Measurements from ENCODE around the gene VASN. TPM values are rescaled to one million over a fixed set of nuclear protein-coding genes. Genes with fewer than 3 reads are reported as not detected.

The VASN gene
- total RNA-seq, 2 experiments from 2014 or later = not detected

DNA sequence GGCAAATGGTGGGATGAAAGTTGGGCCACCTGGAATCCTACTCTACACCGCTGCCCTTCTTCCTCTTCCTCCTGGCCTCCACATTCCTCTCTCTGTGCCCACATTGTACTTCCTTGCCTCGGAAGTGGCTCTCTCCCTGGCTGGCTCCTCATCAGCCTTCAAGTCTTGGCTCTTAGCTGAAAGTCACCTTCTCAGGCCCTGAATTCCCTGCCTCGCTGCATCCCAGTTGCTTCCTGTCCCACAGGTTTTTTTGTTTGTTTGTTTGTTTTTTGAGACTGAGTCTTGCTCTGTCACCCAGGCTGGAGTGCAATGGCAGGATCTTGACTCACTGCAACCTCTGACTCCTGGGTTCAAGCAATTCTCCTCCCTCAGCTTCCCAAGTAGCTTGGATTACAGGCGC, 18.0 kb upstream of the VASN start:
- no peak overlapping the region for H3K27ac Mint-ChIP-seq
- TF ChIP-seq, protein P1, sequence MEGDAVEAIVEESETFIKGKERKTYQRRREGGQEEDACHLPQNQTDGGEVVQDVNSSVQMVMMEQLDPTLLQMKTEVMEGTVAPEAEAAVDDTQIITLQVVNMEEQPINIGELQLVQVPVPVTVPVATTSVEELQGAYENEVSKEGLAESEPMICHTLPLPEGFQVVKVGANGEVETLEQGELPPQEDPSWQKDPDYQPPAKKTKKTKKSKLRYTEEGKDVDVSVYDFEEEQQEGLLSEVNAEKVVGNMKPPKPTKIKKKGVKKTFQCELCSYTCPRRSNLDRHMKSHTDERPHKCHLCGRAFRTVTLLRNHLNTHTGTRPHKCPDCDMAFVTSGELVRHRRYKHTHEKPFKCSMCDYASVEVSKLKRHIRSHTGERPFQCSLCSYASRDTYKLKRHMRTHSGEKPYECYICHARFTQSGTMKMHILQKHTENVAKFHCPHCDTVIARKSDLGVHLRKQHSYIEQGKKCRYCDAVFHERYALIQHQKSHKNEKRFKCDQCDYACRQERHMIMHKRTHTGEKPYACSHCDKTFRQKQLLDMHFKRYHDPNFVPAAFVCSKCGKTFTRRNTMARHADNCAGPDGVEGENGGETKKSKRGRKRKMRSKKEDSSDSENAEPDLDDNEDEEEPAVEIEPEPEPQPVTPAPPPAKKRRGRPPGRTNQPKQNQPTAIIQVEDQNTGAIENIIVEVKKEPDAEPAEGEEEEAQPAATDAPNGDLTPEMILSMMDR (IDR thresholded peaks at IDR 0.05) = no peak

DNA sequence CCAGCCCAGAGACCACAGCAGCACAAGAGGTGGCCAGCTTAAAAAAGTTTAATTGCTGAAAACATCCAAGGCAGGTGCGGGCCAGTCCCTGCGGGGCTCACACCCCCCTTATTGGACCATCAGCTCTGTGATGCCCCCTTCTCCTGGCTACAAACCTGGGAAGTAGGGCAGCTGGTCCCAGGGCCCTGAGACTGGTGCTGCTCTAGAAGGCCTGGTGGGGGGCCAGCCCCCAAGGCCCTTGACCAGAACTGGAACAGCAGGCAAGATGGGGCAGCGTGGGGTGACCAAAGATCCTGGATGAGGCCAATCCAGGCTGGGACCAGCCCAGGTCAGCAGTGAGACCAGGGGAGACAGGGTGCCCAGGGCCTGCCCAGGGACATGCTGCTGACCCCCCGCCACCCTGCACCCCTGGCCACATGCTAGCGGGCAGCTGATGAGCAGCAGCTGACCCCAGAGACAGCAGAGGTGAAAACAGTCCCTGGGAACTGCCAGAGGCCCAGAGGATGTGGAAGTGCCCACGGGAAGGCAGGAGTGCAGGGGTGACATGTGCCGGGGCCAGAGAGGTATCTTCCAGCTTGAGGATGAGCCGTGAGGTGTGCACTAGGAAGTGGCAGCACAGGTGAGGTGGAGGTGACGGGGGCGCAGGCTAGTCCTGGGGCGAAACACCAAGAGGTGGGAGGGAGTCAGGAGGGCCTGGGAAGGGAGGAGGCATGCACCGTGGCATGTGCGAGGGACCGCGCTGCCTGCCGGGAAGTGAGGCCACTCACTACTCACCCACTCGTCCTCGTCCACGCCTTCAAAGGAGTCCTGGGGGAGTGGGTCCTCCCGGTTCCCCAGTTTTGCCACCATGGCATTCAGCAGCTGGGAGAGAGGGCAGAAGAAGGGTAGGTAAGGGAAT, 16.9 kb upstream of the VASN start:
- ATAC-seq = no peak

More for the DNA sequence above, 18.0 kb upstream of the VASN start:
- intact Hi-C loops (cut with micrococcal nuclease) = loop anchor here (10.0 kb wide), 1 partner anchor 61 kb away; the partner anchor contains the start of gene CORO7
- Mint-ChIP-seq H3K36me3 (ENCODE audit: low read depth) (no peaks in the 10 kb centered on the region), H3K4me3 (no peak overlapping the region), H3K27me3 (no peaks in the 10 kb centered on the region), H3K9me3 (no peaks in the 10 kb centered on the region), H3K4me1 (ENCODE audit: low read depth) (peaks cover 11% of the 10 kb centered on the region)
- ChIA-PET POLR2A (interaction anchor here (0.8 to 1.6 kb wide), 2 partner anchors 12 to 52 kb away, joined by 3 to 7 read pairs; no protein-coding TSS in a partner anchor), CTCF (interaction anchor here (3.8 kb wide), 1 partner anchor 49 kb away, joined by 20 read pairs; no protein-coding TSS in a partner anchor)
- ATAC-seq (no peak), DNase-seq (no peak)

DNA sequence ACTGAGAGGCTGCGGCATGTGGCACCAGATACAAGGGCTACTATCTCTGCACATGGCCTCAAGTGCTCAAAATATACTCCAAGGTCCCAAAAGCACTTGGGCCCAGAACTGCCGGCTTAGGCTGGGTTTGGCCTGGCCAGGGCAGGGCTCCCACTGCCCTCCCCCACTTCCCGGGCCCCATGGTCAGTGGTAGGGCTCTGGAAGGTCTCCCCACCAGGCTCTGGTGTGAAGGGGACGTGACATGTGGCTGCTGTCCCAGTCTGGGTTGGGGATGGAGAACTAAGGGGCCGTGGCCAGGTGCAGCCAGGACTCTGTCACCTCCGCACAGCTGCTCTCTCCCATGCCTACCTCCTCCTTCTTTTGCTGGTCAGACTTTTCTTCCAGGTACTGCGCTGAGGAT, 14.8 kb upstream of the VASN start:
- no peaks in the 10 kb centered on the region for H3K9me3 Mint-ChIP-seq
- H3K27me3 Mint-ChIP-seq = no peaks in the 10 kb centered on the region
- CTCF ChIA-PET = interaction anchor here (1.1 kb wide), 1 partner anchor 65 kb away, joined by 5 read pairs; no protein-coding TSS in a partner anchor
- no peak overlapping the region for H3K4me3 Mint-ChIP-seq
- no peak for ATAC-seq
- H3K27ac Mint-ChIP-seq = no peak overlapping the region
- TF ChIP-seq, protein P1 (IDR thresholded peaks at IDR 0.05) = no peak
- POLR2A ChIA-PET = interaction anchor here (0.6 kb wide), 1 partner anchor 84 kb away, joined by 3 read pairs; the partner anchor contains the start of gene TFAP4
- no peak for DNase-seq
- peaks cover 1% of the 10 kb centered on the region for H3K4me1 Mint-ChIP-seq (ENCODE audit: low read depth)
- H3K36me3 Mint-ChIP-seq (ENCODE audit: low read depth) = peaks cover 7% of the 10 kb centered on the region
- intact Hi-C loops (cut with micrococcal nuclease) = loop anchor here (10.0 kb wide), 1 partner anchor 58 kb away; the partner anchor contains the start of gene CORO7

More for the DNA sequence above, 16.9 kb upstream of the VASN start:
- H3K27me3 Mint-ChIP-seq = no peaks in the 10 kb centered on the region
- POLR2A ChIA-PET = interaction anchor here (1.1 kb wide), 1 partner anchor 19 kb away, joined by 5 read pairs; no protein-coding TSS in a partner anchor
- no peak overlapping the region for H3K27ac Mint-ChIP-seq
- H3K4me1 Mint-ChIP-seq (ENCODE audit: low read depth) = peaks cover 10% of the 10 kb centered on the region
- no peak overlapping the region for H3K4me3 Mint-ChIP-seq
- no peak for DNase-seq
- H3K9me3 Mint-ChIP-seq = no peaks in the 10 kb centered on the region
- TF ChIP-seq, protein P1 (IDR thresholded peaks at IDR 0.05) = no peak
- CTCF ChIA-PET = interaction anchor here (1.2 to 3.8 kb wide), 2 partner anchors 48 kb away, joined by 5 to 20 read pairs; no protein-coding TSS in a partner anchor
- H3K36me3 Mint-ChIP-seq (ENCODE audit: low read depth) = peaks cover 4% of the 10 kb centered on the region
- intact Hi-C loops (cut with micrococcal nuclease) = loop anchor here (10.0 kb wide), 1 partner anchor 60 kb away; the partner anchor contains the start of gene CORO7

DNA sequence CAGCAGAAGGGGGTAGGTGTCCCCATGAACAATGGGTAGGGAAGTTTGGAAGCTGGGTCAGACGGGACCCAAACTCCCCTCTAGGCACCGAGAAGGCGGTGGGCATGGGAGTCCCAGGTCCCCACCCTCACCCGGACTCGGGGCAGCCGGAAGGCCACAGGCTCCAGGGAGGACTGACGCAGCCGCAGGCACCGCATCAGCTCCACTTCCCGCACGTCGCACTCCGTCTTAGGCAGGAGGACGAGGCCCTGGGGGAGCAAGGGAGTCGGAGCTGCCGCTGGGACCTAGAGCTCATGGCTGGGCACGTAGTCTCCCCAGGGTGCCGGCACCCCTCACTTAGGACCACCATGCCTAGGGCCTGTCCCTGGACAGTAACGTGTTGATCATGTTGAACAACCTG, 13.4 kb upstream of the VASN start:
- intact Hi-C loops (cut with micrococcal nuclease) = loop anchor here (10.0 kb wide), 1 partner anchor 57 kb away; the partner anchor contains the start of gene CORO7
- CTCF ChIA-PET = interaction anchor here (1.0 to 2.3 kb wide), 6 partner anchors 8 to 52 kb away, joined by 3 to 15 read pairs (median 7); partner anchors contain the start of gene VASN
- peaks cover 7% of the 10 kb centered on the region for H3K36me3 Mint-ChIP-seq (ENCODE audit: low read depth)
- ATAC-seq (no peak), DNase-seq (no peak)
- no peaks in the 10 kb centered on the region for H3K9me3 Mint-ChIP-seq
- no peaks in the 10 kb centered on the region for H3K27me3 Mint-ChIP-seq
- TF ChIP-seq, protein P1 (IDR thresholded peaks at IDR 0.05) = no peak
- no peaks in the 10 kb centered on the region for H3K4me1 Mint-ChIP-seq (ENCODE audit: low read depth)
- H3K4me3 Mint-ChIP-seq = no peak overlapping the region
- POLR2A ChIA-PET = interaction anchor here (0.5 kb wide), 1 partner anchor 396 kb away, joined by 4 read pairs; no protein-coding TSS in a partner anchor
- H3K27ac Mint-ChIP-seq = no peak overlapping the region

All from activated CD8-positive, alpha-beta T cell treated with anti-CD3 and anti-CD28 coated beads for 36 hours (primary cell).